B cell (primary cell): ENCODE measurements around the gene RGS7. TPM values are rescaled to one million over a fixed set of nuclear protein-coding genes. Genes with fewer than 3 reads are reported as not detected.

ENCODE experiments used
- ATAC-seq: fragments of 200-7000 bp; cut with Tn5 transposase; one replicate; pipeline ENCODE4 v1.10.0; 2021; ENCODE audit warnings: low read depth, mild to moderate bottlenecking, moderate number of reproducible peaks, moderate library complexity
- CTCF ChIA-PET: fragments of 350-600 bp; sonication (Branson Sonifier 250); formaldehyde crosslinking; loops from one replicate; lab custom pipeline; 2021; ENCODE audit warnings: antibody characterized with exemption, inconsistent platforms; lab: Charles Lee
- POLR2A ChIA-PET: fragments of 350-600 bp; sonication (Branson Sonifier 250); formaldehyde crosslinking; loops from one replicate; lab custom pipeline; 2021; ENCODE audit warnings: antibody characterized with exemption; lab: Charles Lee
- DNase-seq: peaks from one replicate; pipeline ENCODE4 v3.0.0; 2013
- H2AFZ ChIP-seq: 2 replicates; pipeline ENCODE4 v1.6.1; 2012; ENCODE audit warnings: mild to moderate bottlenecking, low read depth, low read length; ENCODE audit not compliant: insufficient read depth, poor library complexity, severe bottlenecking
- H3K27ac ChIP-seq, 2 donors: 1 replicate in 1 of 2; 2 replicates in 1 of 2; pipeline ENCODE4 v1.5.1; 2012 to 2013; ENCODE audit warnings: low read length in 2 of 2, mild to moderate bottlenecking in 2 of 2, moderate library complexity in 1 of 2
- H3K27me3 ChIP-seq, 4 experiments: fragments of 200-600 bp in 1 of 4; sonication (generic) in 1 of 4; replicated peaks in 1 of 4; 1 replicate in 2 of 4; 2 replicates in 2 of 4; pipeline versions ENCODE4 v1.6.1 to v1.7.0; 2013 to 2016; ENCODE audit warnings: low read length in 3 of 4, mild to moderate bottlenecking in 2 of 4, mixed read lengths in 1 of 4, moderate library complexity in 1 of 4; ENCODE audit not compliant: insufficient read depth in 4 of 4, control insufficient read depth in 3 of 4; ENCODE audit errors: control extremely low read depth in 1 of 4
- H3K36me3 ChIP-seq, 2 experiments: replicated peaks in 1 of 2; 1 replicate in 1 of 2; 2 replicates in 1 of 2; pipeline versions ENCODE4 v1.6.1 to v1.7.1; 2013; ENCODE audit warnings: low read length in 1 of 2; ENCODE audit not compliant: insufficient read depth in 2 of 2, control insufficient read depth in 1 of 2; ENCODE audit errors: control extremely low read depth in 1 of 2, extremely low read depth in 1 of 2
- H3K4me1 ChIP-seq, 2 donors: fragments of 200-600 bp in 1 of 2; sonication (generic) in 1 of 2; 1 replicate in 1 of 2; 2 replicates in 1 of 2; pipeline versions ENCODE4 v1.5.1 to v1.6.1; 2013 to 2017; ENCODE audit warnings: low read length in 2 of 2; ENCODE audit not compliant: control insufficient read depth in 2 of 2, insufficient read depth in 2 of 2
- H3K4me2 ChIP-seq: replicated peaks from 2 replicates; pipeline ENCODE3; 2012; ENCODE audit warnings: mild to moderate bottlenecking, low read depth, low read length; ENCODE audit not compliant: poor library complexity, severe bottlenecking
- H3K4me3 ChIP-seq, 5 experiments: fragments of 200-600 bp in 1 of 5; sonication (generic) in 1 of 5; 1 replicate in 3 of 5; 2 replicates in 2 of 5; pipeline versions ENCODE4 v1.5.1 to v1.7.0; 2011 to 2016; ENCODE audit warnings: low read length in 4 of 5, mild to moderate bottlenecking in 4 of 5, low read depth in 2 of 5, control low read depth in 1 of 5, moderate library complexity in 1 of 5; ENCODE audit not compliant: insufficient read depth in 1 of 5; ENCODE audit errors: control extremely low read depth in 1 of 5, extremely low read depth in 1 of 5
- H3K79me2 ChIP-seq: fragments of 200-600 bp; sonication (generic); one replicate; pipeline ENCODE4 v1.6.0; 2016; ENCODE audit warnings: low read length; ENCODE audit not compliant: control insufficient read depth, insufficient read depth
- H3K9ac ChIP-seq: fragments of 200-600 bp; sonication (generic); 2 replicates; pipeline ENCODE4 v1.6.1; 2017; ENCODE audit warnings: mild to moderate bottlenecking, low read length, moderate library complexity
- H3K9me3 ChIP-seq, 3 donors: one replicate each; pipeline versions ENCODE4 v1.6.1 to v1.7.1; 2013; ENCODE audit warnings: low read length in 2 of 3; ENCODE audit not compliant: control insufficient read depth in 2 of 3, insufficient read depth in 1 of 3; ENCODE audit errors: control extremely low read depth in 1 of 3
- H4K20me1 ChIP-seq: 2 replicates; pipeline ENCODE4 v1.6.0; 2012; ENCODE audit warnings: mild to moderate bottlenecking, low read length; ENCODE audit not compliant: insufficient read depth, control insufficient read depth, poor library complexity, severe bottlenecking
- H3K27ac Mint-ChIP-seq: one replicate; pipeline ENCODE4 v1.8.0; 2021; ENCODE audit warnings: mixed read lengths
- H3K27me3 Mint-ChIP-seq: one replicate; pipeline ENCODE4 v1.8.0; 2021; ENCODE audit warnings: mixed read lengths
- H3K4me1 Mint-ChIP-seq: one replicate; pipeline ENCODE4 v1.8.0; 2021; ENCODE audit warnings: mixed read lengths
- H3K4me3 Mint-ChIP-seq: one replicate; pipeline ENCODE4 v1.8.0; 2021; ENCODE audit warnings: mixed read lengths
- H3K9me3 Mint-ChIP-seq: one replicate; pipeline ENCODE4 v1.8.0; 2022; ENCODE audit warnings: mixed read lengths; ENCODE audit not compliant: insufficient read depth
- EZH2 ChIP-seq: IDR thresholded peaks from 2 replicates; pipeline ENCODE4 v1.6.1; 2012; ENCODE audit warnings: borderline replicate concordance, low read depth, mild to moderate bottlenecking, moderate library complexity, low read length; ENCODE audit not compliant: insufficient read depth, poor library complexity, severe bottlenecking
- WGBS: methylation state at CpG from one replicate; pipeline ENCODE4 v1.1.5; 2013; ENCODE audit warnings: missing lambda C conversion rate; ENCODE audit not compliant: insufficient coverage; 5-methylcytosine and 5-hydroxymethylcytosine counted together
- intact Hi-C: fragments of 100-400 bp; cut with micrococcal nuclease; formaldehyde crosslinking; loops from one replicate; pipeline ENCODE4 v1.10.0; 2022
- polyA plus RNA-seq: library from polyadenylated mRNA; depleted of rRNA; stranded (reverse); fragments of >200 nt; gene quantifications from 2 replicates; pipeline ENCODE4 v1.2.3, GENCODE V29; 2012
- total RNA-seq, 2 donors: library from RNA; stranded (reverse); fragments of 120-200 nt in 1 of 2; gene quantifications; 1 replicate in 1 of 2; 2 replicates in 1 of 2; pipeline versions ENCODE4 v1.2.3 to v1.2.4, GENCODE V29; 2013 to 2022
- TF ChIP-seq, protein P1 (sequence below): fragments of 200-600 bp; IDR thresholded peaks from one replicate; pipeline ENCODE4 v1.8.0; 2022; ENCODE audit warnings: antibody characterized with exemption, mild to moderate bottlenecking

RGS7 gene
- total and polyA plus RNA-seq, 2 donors (not counting 1 experiment from before 2014, with no cell fraction given): 0.15 to 1.8 TPM

DNA sequence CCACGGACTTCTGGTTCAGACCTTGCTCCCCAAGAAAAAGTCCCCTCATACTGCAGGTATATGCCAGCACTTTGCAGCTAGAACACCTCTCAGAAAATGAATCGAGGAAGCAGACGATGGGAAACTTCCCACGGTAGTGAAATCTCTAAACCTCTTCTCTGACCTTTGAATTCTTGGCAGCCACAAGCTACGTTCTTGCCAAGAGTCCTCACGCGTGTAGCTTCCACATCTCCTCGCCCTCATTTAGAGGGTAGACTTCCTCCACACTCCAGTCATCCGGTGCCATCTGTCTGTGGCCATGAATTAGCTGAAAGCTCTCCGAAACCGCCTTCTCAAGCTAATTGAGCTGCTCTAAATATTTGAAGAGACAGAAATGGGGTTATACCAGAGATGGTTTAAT lies 127.8 kb downstream of the RGS7 start:
- POLR2A ChIA-PET: no interaction called here
- H3K4me3 ChIP-seq: no peak overlapping the region
- H3K9me3 ChIP-seq: no peaks in the 10 kb centered on the region
- 85% methylated on average over 7 of the region's 11 CpGs for WGBS
- H4K20me1 ChIP-seq: no peaks in the 10 kb centered on the region
- DNase-seq: no peak
- H3K9ac ChIP-seq: no peak overlapping the region
- intact Hi-C loops: no loop called here
- H3K27ac Mint-ChIP-seq: no peak overlapping the region
- H3K4me3 Mint-ChIP-seq: no peak overlapping the region
- no peak overlapping the region for H3K27ac ChIP-seq
- peaks cover 4% of the 10 kb centered on the region for H3K9me3 Mint-ChIP-seq
- no peaks in the 10 kb centered on the region for H3K4me1 Mint-ChIP-seq
- ATAC-seq: no peak
- no peaks in the 10 kb centered on the region for H3K4me1 ChIP-seq
- H3K36me3 ChIP-seq: no peaks in the 10 kb centered on the region
- no peaks in the 10 kb centered on the region for H3K27me3 Mint-ChIP-seq
- no peak overlapping the region for H3K4me2 ChIP-seq
- CTCF ChIA-PET: no interaction called here
- no peaks in the 10 kb centered on the region for H3K79me2 ChIP-seq
- no peak for TF ChIP-seq EZH2
- TF ChIP-seq, protein P1, sequence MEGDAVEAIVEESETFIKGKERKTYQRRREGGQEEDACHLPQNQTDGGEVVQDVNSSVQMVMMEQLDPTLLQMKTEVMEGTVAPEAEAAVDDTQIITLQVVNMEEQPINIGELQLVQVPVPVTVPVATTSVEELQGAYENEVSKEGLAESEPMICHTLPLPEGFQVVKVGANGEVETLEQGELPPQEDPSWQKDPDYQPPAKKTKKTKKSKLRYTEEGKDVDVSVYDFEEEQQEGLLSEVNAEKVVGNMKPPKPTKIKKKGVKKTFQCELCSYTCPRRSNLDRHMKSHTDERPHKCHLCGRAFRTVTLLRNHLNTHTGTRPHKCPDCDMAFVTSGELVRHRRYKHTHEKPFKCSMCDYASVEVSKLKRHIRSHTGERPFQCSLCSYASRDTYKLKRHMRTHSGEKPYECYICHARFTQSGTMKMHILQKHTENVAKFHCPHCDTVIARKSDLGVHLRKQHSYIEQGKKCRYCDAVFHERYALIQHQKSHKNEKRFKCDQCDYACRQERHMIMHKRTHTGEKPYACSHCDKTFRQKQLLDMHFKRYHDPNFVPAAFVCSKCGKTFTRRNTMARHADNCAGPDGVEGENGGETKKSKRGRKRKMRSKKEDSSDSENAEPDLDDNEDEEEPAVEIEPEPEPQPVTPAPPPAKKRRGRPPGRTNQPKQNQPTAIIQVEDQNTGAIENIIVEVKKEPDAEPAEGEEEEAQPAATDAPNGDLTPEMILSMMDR: no peak
- no peak overlapping the region for H2AFZ ChIP-seq
- no peaks in the 10 kb centered on the region for H3K27me3 ChIP-seq

DNA sequence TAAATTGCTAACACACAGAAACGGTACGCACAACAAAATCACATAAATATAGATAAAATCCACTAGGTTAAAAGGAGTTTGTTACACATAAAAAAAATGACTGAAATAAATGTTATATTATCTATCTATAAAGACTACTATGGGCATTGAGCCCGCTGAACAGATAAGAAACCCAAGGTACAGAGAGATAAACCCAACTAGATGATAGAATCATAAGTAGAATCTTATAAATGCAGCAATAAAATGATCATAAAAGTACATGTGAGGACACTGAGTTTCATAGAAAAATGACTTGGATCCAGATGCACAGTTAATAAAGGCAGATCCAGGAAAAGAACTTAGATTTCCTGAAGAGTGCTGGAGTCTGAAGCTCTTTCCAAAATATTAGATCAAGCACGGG lies 128.7 kb downstream of the RGS7 start:
- Histone ChIP-seq H3K4me3 (no peak overlapping the region), H3K27me3 (no peaks in the 10 kb centered on the region), H3K4me1 (no peaks in the 10 kb centered on the region), H3K36me3 (no peaks in the 10 kb centered on the region), H3K4me2 (no peak overlapping the region), H2AFZ (no peak overlapping the region), H3K9me3 (no peaks in the 10 kb centered on the region), H4K20me1 (no peaks in the 10 kb centered on the region), H3K79me2 (no peaks in the 10 kb centered on the region), H3K27ac (no peak overlapping the region), H3K9ac (no peak overlapping the region)
- DNase-seq (no peak), ATAC-seq (no peak)
- POLR2A ChIA-PET: no interaction called here
- intact Hi-C loops: no loop called here
- CTCF ChIA-PET: no interaction called here
- H3K27ac Mint-ChIP-seq: no peak overlapping the region
- H3K27me3 Mint-ChIP-seq: no peaks in the 10 kb centered on the region
- H3K9me3 Mint-ChIP-seq: peaks cover 7% of the 10 kb centered on the region
- no peak overlapping the region for H3K4me3 Mint-ChIP-seq
- TF ChIP-seq EZH2: no peak
- TF ChIP-seq, protein P1: no peak
- H3K4me1 Mint-ChIP-seq: no peaks in the 10 kb centered on the region
- WGBS: no CpG with 5 or more reads among the region's 4 CpGs
